GM12878 (cell line): ENCODE results near the gene BPI.

Source experiments
- CHD2 ChIP-seq: IDR thresholded peaks from 2 replicates; pipeline ENCODE4 v1.6.1; 2011; ENCODE audit warnings: low read depth, low read length, improper control_type of control experiment, borderline replicate concordance
- EGR1 ChIP-seq, 2 experiments: IDR thresholded peaks; 1 replicate in 1 of 2; 2 replicates in 1 of 2; pipeline ENCODE4 v1.6.1; 2011 to 2012; ENCODE audit warnings: low read depth in 2 of 2, low read length in 2 of 2, borderline replicate concordance in 1 of 2, mild to moderate bottlenecking in 1 of 2, moderate library complexity in 1 of 2
- EZH2 ChIP-seq: IDR thresholded peaks from 2 replicates; pipeline ENCODE4 v1.6.1; 2012; ENCODE audit warnings: low read depth, mild to moderate bottlenecking, control low read depth, inconsistent platforms, low read length, borderline replicate concordance; ENCODE audit not compliant: control insufficient read depth
- SMAD5 ChIP-seq: IDR thresholded peaks from 2 replicates; pipeline ENCODE4 v1.6.1; 2016; ENCODE audit warnings: antibody characterized with exemption, low read depth
- SPI1 ChIP-seq: IDR thresholded peaks from 2 replicates; pipeline ENCODE4 v1.6.1; 2011; ENCODE audit warnings: low read depth, mild to moderate bottlenecking, low read length, moderate library complexity, borderline replicate concordance; ENCODE audit not compliant: insufficient read depth
- ZNF217 ChIP-seq: fragments of 450-650 bp; IDR thresholded peaks from 2 replicates; pipeline ENCODE4 v1.6.1; 2017; ENCODE audit warnings: antibody characterized with exemption, mild to moderate bottlenecking
- ZZZ3 ChIP-seq: IDR thresholded peaks from 2 replicates; pipeline ENCODE4 v1.6.1; 2011; ENCODE audit warnings: low read depth; ENCODE audit not compliant: control insufficient read depth, insufficient read length
- TF ChIP-seq, protein P1 (sequence below): IDR thresholded peaks from 2 replicates; pipeline ENCODE4 v1.6.1; 2012; ENCODE audit warnings: mild to moderate bottlenecking, low read depth, low read length
- TF ChIP-seq, protein P2 (sequence below): fragments of 450-650 bp; IDR thresholded peaks from 2 replicates; pipeline ENCODE4 v1.6.1; 2018; ENCODE audit warnings: mild to moderate bottlenecking, low read depth, moderate library complexity; ENCODE audit not compliant: partially characterized antibody

- TF ChIP-seq ZZZ3, result no peak
- no peak for TF ChIP-seq ZNF217
- no peak for TF ChIP-seq CHD2
- TF ChIP-seq EGR1 (IDR thresholded peaks at IDR 0.05; ENCODE audit: borderline replicate concordance in 1 of 2, low read depth in 2 of 2, low read length in 2 of 2), result no peak
- TF ChIP-seq, protein P1, sequence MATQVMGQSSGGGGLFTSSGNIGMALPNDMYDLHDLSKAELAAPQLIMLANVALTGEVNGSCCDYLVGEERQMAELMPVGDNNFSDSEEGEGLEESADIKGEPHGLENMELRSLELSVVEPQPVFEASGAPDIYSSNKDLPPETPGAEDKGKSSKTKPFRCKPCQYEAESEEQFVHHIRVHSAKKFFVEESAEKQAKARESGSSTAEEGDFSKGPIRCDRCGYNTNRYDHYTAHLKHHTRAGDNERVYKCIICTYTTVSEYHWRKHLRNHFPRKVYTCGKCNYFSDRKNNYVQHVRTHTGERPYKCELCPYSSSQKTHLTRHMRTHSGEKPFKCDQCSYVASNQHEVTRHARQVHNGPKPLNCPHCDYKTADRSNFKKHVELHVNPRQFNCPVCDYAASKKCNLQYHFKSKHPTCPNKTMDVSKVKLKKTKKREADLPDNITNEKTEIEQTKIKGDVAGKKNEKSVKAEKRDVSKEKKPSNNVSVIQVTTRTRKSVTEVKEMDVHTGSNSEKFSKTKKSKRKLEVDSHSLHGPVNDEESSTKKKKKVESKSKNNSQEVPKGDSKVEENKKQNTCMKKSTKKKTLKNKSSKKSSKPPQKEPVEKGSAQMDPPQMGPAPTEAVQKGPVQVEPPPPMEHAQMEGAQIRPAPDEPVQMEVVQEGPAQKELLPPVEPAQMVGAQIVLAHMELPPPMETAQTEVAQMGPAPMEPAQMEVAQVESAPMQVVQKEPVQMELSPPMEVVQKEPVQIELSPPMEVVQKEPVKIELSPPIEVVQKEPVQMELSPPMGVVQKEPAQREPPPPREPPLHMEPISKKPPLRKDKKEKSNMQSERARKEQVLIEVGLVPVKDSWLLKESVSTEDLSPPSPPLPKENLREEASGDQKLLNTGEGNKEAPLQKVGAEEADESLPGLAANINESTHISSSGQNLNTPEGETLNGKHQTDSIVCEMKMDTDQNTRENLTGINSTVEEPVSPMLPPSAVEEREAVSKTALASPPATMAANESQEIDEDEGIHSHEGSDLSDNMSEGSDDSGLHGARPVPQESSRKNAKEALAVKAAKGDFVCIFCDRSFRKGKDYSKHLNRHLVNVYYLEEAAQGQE, result no peak
- no peak for TF ChIP-seq SMAD5
- TF ChIP-seq, protein P2, sequence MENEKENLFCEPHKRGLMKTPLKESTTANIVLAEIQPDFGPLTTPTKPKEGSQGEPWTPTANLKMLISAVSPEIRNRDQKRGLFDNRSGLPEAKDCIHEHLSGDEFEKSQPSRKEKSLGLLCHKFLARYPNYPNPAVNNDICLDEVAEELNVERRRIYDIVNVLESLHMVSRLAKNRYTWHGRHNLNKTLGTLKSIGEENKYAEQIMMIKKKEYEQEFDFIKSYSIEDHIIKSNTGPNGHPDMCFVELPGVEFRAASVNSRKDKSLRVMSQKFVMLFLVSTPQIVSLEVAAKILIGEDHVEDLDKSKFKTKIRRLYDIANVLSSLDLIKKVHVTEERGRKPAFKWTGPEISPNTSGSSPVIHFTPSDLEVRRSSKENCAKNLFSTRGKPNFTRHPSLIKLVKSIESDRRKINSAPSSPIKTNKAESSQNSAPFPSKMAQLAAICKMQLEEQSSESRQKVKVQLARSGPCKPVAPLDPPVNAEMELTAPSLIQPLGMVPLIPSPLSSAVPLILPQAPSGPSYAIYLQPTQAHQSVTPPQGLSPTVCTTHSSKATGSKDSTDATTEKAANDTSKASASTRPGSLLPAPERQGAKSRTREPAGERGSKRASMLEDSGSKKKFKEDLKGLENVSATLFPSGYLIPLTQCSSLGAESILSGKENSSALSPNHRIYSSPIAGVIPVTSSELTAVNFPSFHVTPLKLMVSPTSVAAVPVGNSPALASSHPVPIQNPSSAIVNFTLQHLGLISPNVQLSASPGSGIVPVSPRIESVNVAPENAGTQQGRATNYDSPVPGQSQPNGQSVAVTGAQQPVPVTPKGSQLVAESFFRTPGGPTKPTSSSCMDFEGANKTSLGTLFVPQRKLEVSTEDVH, result no peak
- no peak for TF ChIP-seq EZH2
- TF ChIP-seq SPI1, result no peak
These were observed 45.9 kb downstream of the BPI start for GRCh38 chr20:38349856-38350255.
